Measurements from ENCODE around the gene ARMC3.

Gene ARMC3

DNA sequence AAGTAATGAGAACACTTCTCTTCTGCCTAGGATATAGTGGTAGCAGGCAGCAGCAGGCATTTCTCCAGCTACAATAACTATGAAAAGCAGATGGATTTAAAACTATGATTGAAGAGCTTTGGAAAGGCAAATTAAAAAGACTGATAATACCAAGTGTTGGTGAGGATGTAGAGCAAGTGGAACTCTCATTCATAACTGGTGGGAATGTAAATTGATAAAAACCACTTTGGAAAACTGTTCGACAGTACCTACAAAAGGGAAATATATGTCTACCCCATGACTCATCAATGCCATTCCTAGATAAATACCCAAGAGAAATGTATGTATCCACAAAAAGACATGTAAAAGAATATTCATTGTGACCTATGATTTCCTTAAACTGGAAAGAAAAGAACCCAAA, 14.6 kb downstream of the ARMC3 start (continued):
- TF ChIP-seq, protein P1, sequence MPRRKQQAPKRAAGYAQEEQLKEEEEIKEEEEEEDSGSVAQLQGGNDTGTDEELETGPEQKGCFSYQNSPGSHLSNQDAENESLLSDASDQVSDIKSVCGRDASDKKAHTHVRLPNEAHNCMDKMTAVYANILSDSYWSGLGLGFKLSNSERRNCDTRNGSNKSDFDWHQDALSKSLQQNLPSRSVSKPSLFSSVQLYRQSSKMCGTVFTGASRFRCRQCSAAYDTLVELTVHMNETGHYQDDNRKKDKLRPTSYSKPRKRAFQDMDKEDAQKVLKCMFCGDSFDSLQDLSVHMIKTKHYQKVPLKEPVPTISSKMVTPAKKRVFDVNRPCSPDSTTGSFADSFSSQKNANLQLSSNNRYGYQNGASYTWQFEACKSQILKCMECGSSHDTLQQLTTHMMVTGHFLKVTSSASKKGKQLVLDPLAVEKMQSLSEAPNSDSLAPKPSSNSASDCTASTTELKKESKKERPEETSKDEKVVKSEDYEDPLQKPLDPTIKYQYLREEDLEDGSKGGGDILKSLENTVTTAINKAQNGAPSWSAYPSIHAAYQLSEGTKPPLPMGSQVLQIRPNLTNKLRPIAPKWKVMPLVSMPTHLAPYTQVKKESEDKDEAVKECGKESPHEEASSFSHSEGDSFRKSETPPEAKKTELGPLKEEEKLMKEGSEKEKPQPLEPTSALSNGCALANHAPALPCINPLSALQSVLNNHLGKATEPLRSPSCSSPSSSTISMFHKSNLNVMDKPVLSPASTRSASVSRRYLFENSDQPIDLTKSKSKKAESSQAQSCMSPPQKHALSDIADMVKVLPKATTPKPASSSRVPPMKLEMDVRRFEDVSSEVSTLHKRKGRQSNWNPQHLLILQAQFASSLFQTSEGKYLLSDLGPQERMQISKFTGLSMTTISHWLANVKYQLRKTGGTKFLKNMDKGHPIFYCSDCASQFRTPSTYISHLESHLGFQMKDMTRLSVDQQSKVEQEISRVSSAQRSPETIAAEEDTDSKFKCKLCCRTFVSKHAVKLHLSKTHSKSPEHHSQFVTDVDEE (CRISPR knock-in tag; IDR thresholded peaks at IDR 0.05) = no peak

GRCh38 chr10:22945934-22946673, 18.3 kb downstream of the ARMC3 start:
- TF ChIP-seq ARNTL (CRISPR knock-in tag; IDR thresholded peaks at IDR 0.05; ENCODE audit: borderline replicate concordance, low read depth) = no peak
- TF ChIP-seq GLIS3 (CRISPR knock-in tag; IDR thresholded peaks at IDR 0.05) = no peak
- TF ChIP-seq ESRRG (CRISPR knock-in tag; IDR thresholded peaks at IDR 0.05) = no peak
- TF ChIP-seq ZFP30 (CRISPR knock-in tag; IDR thresholded peaks at IDR 0.05) = no peak
- no peak for TF ChIP-seq TCF4 (CRISPR knock-in tag; IDR thresholded peaks at IDR 0.05; ENCODE audit: borderline replicate concordance)
- no peak for TF ChIP-seq PPARA (CRISPR knock-in tag; IDR thresholded peaks at IDR 0.05; ENCODE audit: borderline replicate concordance)
- TF ChIP-seq CREB5 (CRISPR knock-in tag; IDR thresholded peaks at IDR 0.05; ENCODE audit: low read depth) = no peak
- TF ChIP-seq ZNF8 (CRISPR knock-in tag; IDR thresholded peaks at IDR 0.05) = no peak
- TF ChIP-seq ZNF70 (CRISPR knock-in tag; IDR thresholded peaks at IDR 0.05) = no peak
- no peak for TF ChIP-seq SNAI2 (CRISPR knock-in tag; IDR thresholded peaks at IDR 0.05)
- TF ChIP-seq, protein P1 (CRISPR knock-in tag; IDR thresholded peaks at IDR 0.05) = no peak
- TF ChIP-seq ZC3H10 (CRISPR knock-in tag; IDR thresholded peaks at IDR 0.05) = no peak
- ATAC-seq = no peak

DNA sequence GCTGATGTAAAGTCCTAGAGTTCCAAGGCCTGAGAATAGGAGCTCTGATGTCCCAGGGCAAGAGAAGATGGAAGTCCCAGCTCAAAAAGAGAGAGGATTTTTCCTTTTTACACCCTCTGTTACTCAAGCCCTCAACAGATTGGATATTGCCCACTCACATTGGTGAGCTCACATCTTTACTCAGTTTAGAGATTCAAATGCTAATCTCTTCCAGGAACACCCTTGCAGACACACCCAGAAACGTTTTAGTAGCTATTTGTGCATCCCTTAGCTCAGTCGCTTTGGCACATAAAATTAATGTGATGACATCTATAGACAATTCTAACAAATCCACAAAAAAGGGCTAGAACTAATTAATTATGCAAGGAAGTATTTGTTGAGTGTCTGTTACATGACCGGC, 27.1 kb downstream of the ARMC3 start:
- TF ChIP-seq ZNF8 (CRISPR knock-in tag; IDR thresholded peaks at IDR 0.05) = no peak
- TF ChIP-seq ZFP3 (CRISPR knock-in tag; IDR thresholded peaks at IDR 0.05) = no peak
- no peak for TF ChIP-seq PPARA (CRISPR knock-in tag; IDR thresholded peaks at IDR 0.05; ENCODE audit: borderline replicate concordance)
- no peak for TF ChIP-seq OSR1 (CRISPR knock-in tag; IDR thresholded peaks at IDR 0.05)
- no peak for TF ChIP-seq ZC3H10 (CRISPR knock-in tag; IDR thresholded peaks at IDR 0.05)
- TF ChIP-seq ZNF565 (CRISPR knock-in tag; conservative IDR thresholded peaks at IDR 0.05; ENCODE audit: low read depth) = no peak
- no peak for TF ChIP-seq RARB (CRISPR knock-in tag; IDR thresholded peaks at IDR 0.05)
- TF ChIP-seq BACH2 (CRISPR knock-in tag; IDR thresholded peaks at IDR 0.05; ENCODE audit: borderline replicate concordance) = no peak
- no peak for TF ChIP-seq ISL1 (CRISPR knock-in tag; IDR thresholded peaks at IDR 0.05)
- TF ChIP-seq, protein P1 (CRISPR knock-in tag; IDR thresholded peaks at IDR 0.05) = no peak
- no peak for TF ChIP-seq ARNTL (CRISPR knock-in tag; IDR thresholded peaks at IDR 0.05; ENCODE audit: borderline replicate concordance, low read depth)
- no peak for TF ChIP-seq ESRRG (CRISPR knock-in tag; IDR thresholded peaks at IDR 0.05)
- ATAC-seq = no peak
